T-helper 1 cell treated with Interleukin-12 subunit alpha and Interleukin-12 subunit beta and Interleukin-4 antibody, amounts not matched to agents 30 ng/mL and 1 ng/mL, for 36 hours (primary cell): ENCODE measurements around the gene LUZP1. TPM values are rescaled to one million over a fixed set of nuclear protein-coding genes. Genes with fewer than 3 reads are reported as not detected.

ENCODE experiments used
- intact Hi-C: fragments of 100-400 bp; cut with micrococcal nuclease; formaldehyde crosslinking; loops from one replicate; pipeline ENCODE4 v1.15.1; 2024
- total RNA-seq: library from RNA; stranded (reverse); gene quantifications from 2 replicates; pipeline ENCODE4 v1.2.3, GENCODE V29; 2022

LUZP1 gene
- total RNA-seq, 1 donor from 2014 or later, result 25.8 TPM

GRCh38 chr1:23097316-23097715 is 71.3 kb downstream of the LUZP1 start:
- intact Hi-C loops, result no loop called here

GRCh38 chr1:23092447-23092846 is 76.2 kb downstream of the LUZP1 start:
- intact Hi-C loops, result no loop called here

GRCh38 chr1:23091545-23091944 is 77.1 kb downstream of the LUZP1 start:
- intact Hi-C loops, result no loop called here

GRCh38 chr1:23090056-23090455 is 78.6 kb downstream of the LUZP1 start:
- intact Hi-C loops, result no loop called here

GRCh38 chr1:23088027-23088426 is 80.6 kb downstream of the LUZP1 start:
- intact Hi-C loops, result no loop called here

- intact Hi-C loops, result no loop called here
These were observed 83.0 kb downstream of the LUZP1 start for GRCh38 chr1:23085696-23086095.

- intact Hi-C loops, result no loop called here
These were observed 83.8 kb downstream of the LUZP1 start for GRCh38 chr1:23084880-23085279.

GRCh38 chr1:23083714-23084480 is 84.8 kb downstream of the LUZP1 start:
- intact Hi-C loops, result loop anchor here (2.0 kb wide), 1 partner anchor 21 kb away; no protein-coding TSS in a partner anchor

GRCh38 chr1:23081376-23081775 is 87.3 kb downstream of the LUZP1 start:
- intact Hi-C loops, result no loop called here

- intact Hi-C loops, result no loop called here
These were observed 87.8 kb downstream of the LUZP1 start for GRCh38 chr1:23080885-23081284.

- intact Hi-C loops, result no loop called here
These were observed 89.6 kb downstream of the LUZP1 start for GRCh38 chr1:23079025-23079424.

GRCh38 chr1:23074012-23074411 is 94.6 kb downstream of the LUZP1 start:
- intact Hi-C loops, result no loop called here

GRCh38 chr1:23069675-23070074 is 99.0 kb downstream of the LUZP1 start:
- intact Hi-C loops, result no loop called here

- intact Hi-C loops, result no loop called here
These were observed 99.5 kb downstream of the LUZP1 start for GRCh38 chr1:23069149-23069548.

GRCh38 chr1:23066075-23066474 is 102.6 kb downstream of the LUZP1 start:
- intact Hi-C loops, result no loop called here

GRCh38 chr1:23065385-23065784 is 103.3 kb downstream of the LUZP1 start:
- intact Hi-C loops, result no loop called here

- intact Hi-C loops, result loop anchor here (2.0 kb wide), 1 partner anchor 21 kb away; no protein-coding TSS in a partner anchor
These were observed 106.4 kb downstream of the LUZP1 start for GRCh38 chr1:23062271-23062670.

- intact Hi-C loops, result no loop called here
These were observed 111.4 kb downstream of the LUZP1 start for GRCh38 chr1:23057301-23057700.

GRCh38 chr1:23051290-23051909 is 117.3 kb downstream of the LUZP1 start:
- intact Hi-C loops, result no loop called here

GRCh38 chr1:23050201-23050600 is 118.5 kb downstream of the LUZP1 start:
- intact Hi-C loops, result no loop called here

GRCh38 chr1:23044035-23044434 is 124.6 kb downstream of the LUZP1 start:
- intact Hi-C loops, result no loop called here

- intact Hi-C loops, result no loop called here
These were observed 128.1 kb downstream of the LUZP1 start for GRCh38 chr1:23040509-23040908.

GRCh38 chr1:23039308-23039826 is 129.3 kb downstream of the LUZP1 start:
- intact Hi-C loops, result no loop called here
